Peyer's patch (tissue), 4 donors: ENCODE results near the gene ZFPL1.

ENCODE experiments used
- CTCF ChIP-seq, 6 experiments: fragments of 450-650 bp in 4 of 6; fragments of 200-600 bp in 2 of 6; sonication (generic) in 1 of 6; IDR thresholded peaks; one replicate each; pipeline ENCODE4 v1.5.1; 2017 to 2019; ENCODE audit warnings: antibody characterized with exemption in 6 of 6, mild to moderate bottlenecking in 3 of 6, moderate library complexity in 1 of 6
- POLR2A ChIP-seq, 2 donors: fragments of 450-650 bp; IDR thresholded peaks; one replicate each; pipeline ENCODE4 v1.5.1; 2017; ENCODE audit warnings: antibody characterized with exemption in 2 of 2, mild to moderate bottlenecking in 2 of 2, moderate library complexity in 2 of 2

- TF ChIP-seq POLR2A (IDR thresholded peaks at IDR 0.05) (no peak), CTCF (IDR thresholded peaks at IDR 0.05) (no peak)
Observed at GRCh38 chr11:65066315-65066714, 17.7 kb upstream of the ZFPL1 start.
